Loucy (cell line): ENCODE results near the gene TAB3.

Source experiments
- H2AFZ ChIP-seq: fragments of 200-600 bp; sonication (generic); 2 replicates; pipeline ENCODE4 v1.6.0; 2016; ENCODE audit warnings: antibody characterized with exemption, mild to moderate bottlenecking, low read length, moderate library complexity
- H3F3A ChIP-seq: fragments of 200-600 bp; 2 replicates; pipeline ENCODE4 v1.6.0; 2016; ENCODE audit warnings: antibody characterized with exemption, low read depth, mild to moderate bottlenecking
- H3K27me3 ChIP-seq: fragments of 200-600 bp; sonication (generic); 2 replicates; pipeline ENCODE4 v1.6.1; 2014; ENCODE audit warnings: low read length, mild to moderate bottlenecking; ENCODE audit not compliant: insufficient read depth, poor library complexity, severe bottlenecking
- H3K36me3 ChIP-seq: fragments of 200-600 bp; sonication (generic); 2 replicates; pipeline ENCODE4 v1.6.1; 2016; ENCODE audit warnings: low read length; ENCODE audit not compliant: insufficient read depth
- H3K4me1 ChIP-seq: fragments of 200-600 bp; sonication (generic); 2 replicates; pipeline ENCODE4 v1.5.1; 2014; ENCODE audit warnings: low read length, mild to moderate bottlenecking; ENCODE audit not compliant: insufficient read depth, poor library complexity, severe bottlenecking
- H3K4me2 ChIP-seq: fragments of 200-600 bp; sonication (generic); 2 replicates; pipeline ENCODE4 v1.6.0; 2014; ENCODE audit warnings: antibody characterized with exemption, low read length, low read depth, mild to moderate bottlenecking; ENCODE audit not compliant: poor library complexity, severe bottlenecking
- H3K4me3 ChIP-seq: fragments of 200-600 bp; sonication (generic); 2 replicates; pipeline ENCODE4 v1.5.1; 2014; ENCODE audit warnings: low read length, mild to moderate bottlenecking, mixed read lengths; ENCODE audit not compliant: poor library complexity, severe bottlenecking
- H3K79me2 ChIP-seq: fragments of 200-600 bp; sonication (generic); 2 replicates; pipeline ENCODE4 v1.6.1; 2014; ENCODE audit warnings: low read length; ENCODE audit not compliant: insufficient read depth
- H3K9ac ChIP-seq: fragments of 200-600 bp; sonication (generic); 2 replicates; pipeline ENCODE4 v1.6.0; 2014; ENCODE audit warnings: mild to moderate bottlenecking, low read depth, low read length, moderate library complexity; ENCODE audit not compliant: poor library complexity, severe bottlenecking
- H3K9me2 ChIP-seq: fragments of 200-600 bp; sonication (generic); replicated peaks from 2 replicates; pipeline ENCODE4 v1.6.1; 2016; ENCODE audit warnings: low read depth, low read length, mixed read lengths
- H3K9me3 ChIP-seq: fragments of 200-600 bp; sonication (generic); 2 replicates; pipeline ENCODE4 v1.6.1; 2014; ENCODE audit warnings: mild to moderate bottlenecking, antibody characterized with exemption, low read length, low read depth; ENCODE audit not compliant: insufficient read depth
- H4K20me1 ChIP-seq: fragments of 200-600 bp; sonication (generic); 2 replicates; pipeline ENCODE4 v1.6.0; 2014; ENCODE audit warnings: antibody characterized with exemption, low read length, mild to moderate bottlenecking; ENCODE audit not compliant: insufficient read depth, poor library complexity, severe bottlenecking
- CTCF ChIP-seq: fragments of 200-600 bp; sonication (generic); conservative IDR thresholded peaks from 2 replicates; pipeline ENCODE4 v1.5.1; 2014; ENCODE audit warnings: mild to moderate bottlenecking, antibody characterized with exemption, low read length
- EZH2phosphoT487 ChIP-seq: fragments of 200-600 bp; IDR thresholded peaks from 2 replicates; pipeline ENCODE4 v1.6.1; 2018; ENCODE audit warnings: antibody characterized with exemption, mild to moderate bottlenecking, moderate library complexity, borderline replicate concordance

The TAB3 gene

GRCh38 chrX:30931920-30932319 lies 42.9 kb upstream of the TAB3 start:
- Histone ChIP-seq H3K4me2 (no peak overlapping the region), H3K4me1 (peaks cover 19% of the 10 kb centered on the region)
- no peak for TF ChIP-seq CTCF
- TF ChIP-seq EZH2phosphoT487, result no peak

GRCh38 chrX:30930679-30931078 lies 41.6 kb upstream of the TAB3 start:
- H3F3A ChIP-seq, result no peaks in the 10 kb centered on the region
- TF ChIP-seq CTCF, result no peak
- no peak for TF ChIP-seq EZH2phosphoT487
- no peak overlapping the region for H3K4me2 ChIP-seq
- H3K36me3 ChIP-seq, result no peaks in the 10 kb centered on the region
- H4K20me1 ChIP-seq, result no peaks in the 10 kb centered on the region
- no peaks in the 10 kb centered on the region for H3K9me2 ChIP-seq
- no peak overlapping the region for H3K4me3 ChIP-seq
- no peak overlapping the region for H3K9ac ChIP-seq
- H3K9me3 ChIP-seq, result no peaks in the 10 kb centered on the region
- no peak overlapping the region for H2AFZ ChIP-seq
- no peaks in the 10 kb centered on the region for H3K79me2 ChIP-seq
- H3K27me3 ChIP-seq, result no peaks in the 10 kb centered on the region
- H3K4me1 ChIP-seq, result peaks cover 10% of the 10 kb centered on the region

More at GRCh38 chrX:30931920-30932319, 42.9 kb upstream of the TAB3 start:
- no peaks in the 10 kb centered on the region for H3K79me2 ChIP-seq
- no peak overlapping the region for H2AFZ ChIP-seq
- no peak overlapping the region for H3K4me3 ChIP-seq
- no peaks in the 10 kb centered on the region for H3K9me2 ChIP-seq
- no peak overlapping the region for H3K9ac ChIP-seq
- no peaks in the 10 kb centered on the region for H3K36me3 ChIP-seq
- H4K20me1 ChIP-seq, result no peaks in the 10 kb centered on the region
- H3K9me3 ChIP-seq, result no peaks in the 10 kb centered on the region
- no peaks in the 10 kb centered on the region for H3K27me3 ChIP-seq
- H3F3A ChIP-seq, result no peaks in the 10 kb centered on the region

GRCh38 chrX:30930143-30930542 lies 41.1 kb upstream of the TAB3 start:
- Histone ChIP-seq H3K9me2 (no peaks in the 10 kb centered on the region), H3K9me3 (no peaks in the 10 kb centered on the region), H3K9ac (no peak overlapping the region), H3K27me3 (no peaks in the 10 kb centered on the region), H4K20me1 (no peaks in the 10 kb centered on the region), H3K79me2 (no peaks in the 10 kb centered on the region), H3K4me3 (no peak overlapping the region), H2AFZ (no peak overlapping the region), H3K4me2 (no peak overlapping the region), H3F3A (no peaks in the 10 kb centered on the region), H3K36me3 (no peaks in the 10 kb centered on the region), H3K4me1 (peaks cover 8% of the 10 kb centered on the region)
- no peak for TF ChIP-seq EZH2phosphoT487
- TF ChIP-seq CTCF, result no peak
